ENCODE data around the gene TRPC4. TPM values are rescaled to one million over a fixed set of nuclear protein-coding genes. Genes with fewer than 3 reads are reported as not detected.

Gene TRPC4
- total RNA-seq, 1 experiment from 2014 or later, result 8.0 TPM

GRCh38 chr13:37706041-37706440 is 163.5 kb downstream of the TRPC4 start:
- ATAC-seq (no peak), DNase-seq (ENCODE audit: low spot score) (no peak)
- no peak for TF ChIP-seq ZBTB21 (CRISPR knock-in tag; IDR thresholded peaks at IDR 0.05; ENCODE audit: borderline replicate concordance)
- TF ChIP-seq ATF3 (CRISPR knock-in tag; conservative IDR thresholded peaks at IDR 0.05), result no peak
- no peak for TF ChIP-seq ZNF121 (CRISPR knock-in tag; IDR thresholded peaks at IDR 0.05)
- Mint-ChIP-seq H3K4me1 (no peaks in the 10 kb centered on the region), H3K4me3 (no peak overlapping the region), H3K27ac (no peak overlapping the region), H3K36me3 (no peaks in the 10 kb centered on the region), H3K27me3 (ENCODE audit: low read depth) (no peaks in the 10 kb centered on the region), H3K9me3 (no peaks in the 10 kb centered on the region)
- POLR2A ChIA-PET, result no interaction called here
- CTCF ChIA-PET, result no interaction called here

GRCh38 chr13:37701972-37702371 is 167.6 kb downstream of the TRPC4 start:
- Mint-ChIP-seq H3K27ac (no peak overlapping the region), H3K4me3 (no peak overlapping the region), H3K9me3 (no peaks in the 10 kb centered on the region), H3K36me3 (no peaks in the 10 kb centered on the region), H3K27me3 (ENCODE audit: low read depth) (no peaks in the 10 kb centered on the region), H3K4me1 (no peaks in the 10 kb centered on the region)
- POLR2A ChIA-PET, result no interaction called here
- TF ChIP-seq JAZF1 (CRISPR knock-in tag; IDR thresholded peaks at IDR 0.05) (no peak), GTF2I (CRISPR knock-in tag; conservative IDR thresholded peaks at IDR 0.05) (no peak), ERG (CRISPR knock-in tag; IDR thresholded peaks at IDR 0.05) (no peak), NFATC4 (CRISPR knock-in tag; IDR thresholded peaks at IDR 0.05) (no peak), ZBTB21 (CRISPR knock-in tag; IDR thresholded peaks at IDR 0.05; ENCODE audit: borderline replicate concordance) (no peak), E2F1 (CRISPR knock-in tag; IDR thresholded peaks at IDR 0.05) (no peak), JUN (CRISPR knock-in tag; IDR thresholded peaks at IDR 0.05) (no peak), MLX (CRISPR knock-in tag; IDR thresholded peaks at IDR 0.05) (no peak), IRF1 (CRISPR knock-in tag; IDR thresholded peaks at IDR 0.05) (no peak), SMAD4 (CRISPR knock-in tag; IDR thresholded peaks at IDR 0.05) (no peak), ELF4 (CRISPR knock-in tag; IDR thresholded peaks at IDR 0.05; ENCODE audit: low read depth) (no peak), STAT6 (CRISPR knock-in tag; conservative IDR thresholded peaks at IDR 0.05; ENCODE audit: low read depth) (no peak), GRHL2 (CRISPR knock-in tag; IDR thresholded peaks at IDR 0.05; ENCODE audit: insufficient replicate concordance, severe bottlenecking) (no peak), CREM (CRISPR knock-in tag; IDR thresholded peaks at IDR 0.05) (no peak), ZNF671 (CRISPR knock-in tag; IDR thresholded peaks at IDR 0.05) (no peak), ZNF416 (CRISPR knock-in tag; IDR thresholded peaks at IDR 0.05) (no peak), EMX1 (CRISPR knock-in tag; IDR thresholded peaks at IDR 0.05) (no peak), ZNF232 (CRISPR knock-in tag; IDR thresholded peaks at IDR 0.05) (no peak), NR3C1 (CRISPR knock-in tag; conservative IDR thresholded peaks at IDR 0.05; ENCODE audit: low read depth) (no peak), ZNF396 (CRISPR knock-in tag; IDR thresholded peaks at IDR 0.05; ENCODE audit: borderline replicate concordance) (no peak)
- ATAC-seq (no peak), DNase-seq (ENCODE audit: low spot score) (no peak)
- CTCF ChIA-PET, result no interaction called here

All from WTC11 (cell line).